Parathyroid adenoma (tissue), 2 donors: ENCODE results near the gene OBP2B.

Experiments
- H2AFZ ChIP-seq: fragments of 300-600 bp; sonication (generic); one replicate; pipeline ENCODE4 v1.7.0; 2017; ENCODE audit warnings: antibody characterized with exemption, mild to moderate bottlenecking
- H3K27ac ChIP-seq: fragments of 300-600 bp; sonication (generic); one replicate; pipeline ENCODE4 v1.7.0; 2017
- H3K27me3 ChIP-seq: fragments of 300-600 bp; sonication (generic); one replicate; pipeline ENCODE4 v1.7.0; 2017; ENCODE audit warnings: low read length; ENCODE audit not compliant: control insufficient read depth, insufficient read depth
- H3K36me3 ChIP-seq: fragments of 300-600 bp; sonication (generic); one replicate; pipeline ENCODE4 v1.7.0; 2017; ENCODE audit warnings: low read length; ENCODE audit not compliant: control insufficient read depth, insufficient read depth
- H3K4me1 ChIP-seq: fragments of 300-600 bp; sonication (generic); one replicate; pipeline ENCODE4 v1.7.0; 2017; ENCODE audit warnings: control low read depth
- H3K4me2 ChIP-seq: fragments of 300-600 bp; sonication (generic); one replicate; pipeline ENCODE4 v1.7.0; 2017; ENCODE audit warnings: low read length
- H3K4me3 ChIP-seq: fragments of 300-600 bp; sonication (generic); one replicate; pipeline ENCODE4 v1.7.0; 2017; ENCODE audit warnings: low read depth, low read length
- H3K79me2 ChIP-seq: fragments of 300-600 bp; sonication (generic); one replicate; pipeline ENCODE4 v1.7.0; 2017; ENCODE audit warnings: control low read depth
- H3K9ac ChIP-seq: fragments of 300-600 bp; sonication (generic); one replicate; pipeline ENCODE4 v1.7.0; 2017; ENCODE audit warnings: mild to moderate bottlenecking
- H3K9me3 ChIP-seq: fragments of 300-600 bp; sonication (generic); one replicate; pipeline ENCODE4 v1.7.0; 2017; ENCODE audit warnings: low read length; ENCODE audit not compliant: control insufficient read depth
- TF ChIP-seq, protein P1 (sequence below): fragments of 300-600 bp; sonication (generic); IDR thresholded peaks from one replicate; pipeline ENCODE4 v1.7.0; 2017; ENCODE audit warnings: antibody characterized with exemption, mild to moderate bottlenecking
- donor health status: primary hyperparathyroidism.

The OBP2B gene

DNA sequence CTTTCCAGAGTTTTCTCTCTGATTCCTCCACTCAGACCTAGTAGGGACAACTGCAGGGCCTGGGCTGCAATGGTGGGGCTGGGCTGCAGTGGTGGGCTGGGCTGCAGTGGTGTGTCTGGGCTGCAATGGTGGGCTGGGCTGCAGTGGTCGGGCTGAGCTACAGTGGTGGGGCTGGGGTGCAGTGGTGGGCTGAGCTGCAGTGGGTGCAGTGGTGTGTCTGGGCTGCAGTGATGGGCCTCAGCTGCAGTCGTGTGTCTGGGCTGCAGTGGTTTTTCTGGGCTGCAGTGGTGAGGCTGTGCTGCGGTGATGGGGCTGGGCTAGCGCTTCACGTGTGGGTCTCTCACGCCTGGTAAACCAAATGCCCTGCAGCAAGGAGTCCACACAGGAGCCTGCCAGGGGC lies 38.6 kb upstream of the OBP2B start:
- no peak overlapping the region for H3K9ac ChIP-seq
- H3K27me3 ChIP-seq = no peaks in the 10 kb centered on the region
- H3K79me2 ChIP-seq = no peaks in the 10 kb centered on the region
- no peaks in the 10 kb centered on the region for H3K9me3 ChIP-seq
- peaks cover 10% of the 10 kb centered on the region for H3K4me1 ChIP-seq
- no peak overlapping the region for H3K4me2 ChIP-seq
- no peak overlapping the region for H3K27ac ChIP-seq
- no peaks in the 10 kb centered on the region for H3K36me3 ChIP-seq
- H3K4me3 ChIP-seq = no peak overlapping the region
- TF ChIP-seq, protein P1, sequence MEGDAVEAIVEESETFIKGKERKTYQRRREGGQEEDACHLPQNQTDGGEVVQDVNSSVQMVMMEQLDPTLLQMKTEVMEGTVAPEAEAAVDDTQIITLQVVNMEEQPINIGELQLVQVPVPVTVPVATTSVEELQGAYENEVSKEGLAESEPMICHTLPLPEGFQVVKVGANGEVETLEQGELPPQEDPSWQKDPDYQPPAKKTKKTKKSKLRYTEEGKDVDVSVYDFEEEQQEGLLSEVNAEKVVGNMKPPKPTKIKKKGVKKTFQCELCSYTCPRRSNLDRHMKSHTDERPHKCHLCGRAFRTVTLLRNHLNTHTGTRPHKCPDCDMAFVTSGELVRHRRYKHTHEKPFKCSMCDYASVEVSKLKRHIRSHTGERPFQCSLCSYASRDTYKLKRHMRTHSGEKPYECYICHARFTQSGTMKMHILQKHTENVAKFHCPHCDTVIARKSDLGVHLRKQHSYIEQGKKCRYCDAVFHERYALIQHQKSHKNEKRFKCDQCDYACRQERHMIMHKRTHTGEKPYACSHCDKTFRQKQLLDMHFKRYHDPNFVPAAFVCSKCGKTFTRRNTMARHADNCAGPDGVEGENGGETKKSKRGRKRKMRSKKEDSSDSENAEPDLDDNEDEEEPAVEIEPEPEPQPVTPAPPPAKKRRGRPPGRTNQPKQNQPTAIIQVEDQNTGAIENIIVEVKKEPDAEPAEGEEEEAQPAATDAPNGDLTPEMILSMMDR = no peak
- H2AFZ ChIP-seq = no peak overlapping the region

DNA sequence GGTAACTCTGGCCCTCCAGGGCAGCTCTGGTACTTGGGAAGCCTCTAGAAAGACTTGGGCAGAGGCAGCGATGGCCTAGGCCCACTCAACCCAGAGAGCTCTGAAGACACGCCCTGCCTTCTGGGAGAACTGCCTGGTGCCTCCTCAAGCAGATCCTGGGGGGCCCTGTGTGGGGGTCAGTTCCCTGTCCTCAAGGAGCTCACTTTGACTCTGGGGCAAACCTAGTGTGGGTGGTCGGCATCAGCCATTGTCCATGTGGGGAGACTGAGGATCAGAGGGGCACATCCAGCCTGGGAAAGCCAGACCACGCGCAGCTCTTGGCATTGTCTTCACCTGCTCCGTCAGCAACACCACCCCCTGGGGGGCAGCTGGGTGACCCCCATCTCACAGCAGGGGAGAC lies 37.9 kb upstream of the OBP2B start:
- no peak overlapping the region for H2AFZ ChIP-seq
- H3K4me1 ChIP-seq = peaks cover 10% of the 10 kb centered on the region
- TF ChIP-seq, protein P1 = no peak
- H3K4me3 ChIP-seq = no peak overlapping the region
- H3K27ac ChIP-seq = no peak overlapping the region
- H3K9ac ChIP-seq = no peak overlapping the region
- no peak overlapping the region for H3K4me2 ChIP-seq
- H3K79me2 ChIP-seq = no peaks in the 10 kb centered on the region
- no peaks in the 10 kb centered on the region for H3K27me3 ChIP-seq
- no peaks in the 10 kb centered on the region for H3K36me3 ChIP-seq
- H3K9me3 ChIP-seq = no peaks in the 10 kb centered on the region

DNA sequence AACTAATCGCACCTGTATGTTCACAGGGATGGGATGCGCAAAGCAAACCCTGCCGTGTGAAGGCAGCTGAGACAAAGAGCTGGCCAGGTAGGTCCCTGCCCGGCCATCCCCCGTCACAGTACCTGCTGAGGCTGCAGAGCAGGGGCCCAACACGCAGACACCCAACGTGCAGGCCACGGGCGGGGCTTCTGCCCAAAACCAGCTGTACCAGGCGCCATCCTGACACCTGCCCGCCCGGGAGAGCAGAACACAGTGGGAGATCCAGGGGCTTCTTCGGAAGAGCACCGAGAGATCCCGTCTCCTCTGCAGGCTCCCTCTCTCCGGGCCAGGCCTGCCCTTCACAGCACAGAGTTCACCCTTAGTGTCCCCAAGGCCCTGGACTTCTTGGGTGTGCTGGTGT lies 37.5 kb upstream of the OBP2B start:
- no peaks in the 10 kb centered on the region for H3K36me3 ChIP-seq
- TF ChIP-seq, protein P1 = no peak
- H3K4me2 ChIP-seq = no peak overlapping the region

GRCh38 chr9:133242991-133243390 lies 33.9 kb upstream of the OBP2B start:
- Histone ChIP-seq H3K9me3 (no peaks in the 10 kb centered on the region), H2AFZ (no peak overlapping the region), H3K27me3 (no peaks in the 10 kb centered on the region), H3K4me1 (no peaks in the 10 kb centered on the region), H3K9ac (no peak overlapping the region), H3K36me3 (no peaks in the 10 kb centered on the region), H3K4me2 (no peak overlapping the region), H3K27ac (no peak overlapping the region), H3K4me3 (no peak overlapping the region), H3K79me2 (no peaks in the 10 kb centered on the region)
- TF ChIP-seq, protein P1 = no peak

More for the DNA sequence above, 37.5 kb upstream of the OBP2B start:
- H3K79me2 ChIP-seq = no peaks in the 10 kb centered on the region
- no peak overlapping the region for H3K4me3 ChIP-seq
- H3K27ac ChIP-seq = no peak overlapping the region
- H3K27me3 ChIP-seq = no peaks in the 10 kb centered on the region
- H3K9ac ChIP-seq = no peak overlapping the region
- peaks cover 10% of the 10 kb centered on the region for H3K4me1 ChIP-seq
- H3K9me3 ChIP-seq = no peaks in the 10 kb centered on the region
- no peak overlapping the region for H2AFZ ChIP-seq

DNA sequence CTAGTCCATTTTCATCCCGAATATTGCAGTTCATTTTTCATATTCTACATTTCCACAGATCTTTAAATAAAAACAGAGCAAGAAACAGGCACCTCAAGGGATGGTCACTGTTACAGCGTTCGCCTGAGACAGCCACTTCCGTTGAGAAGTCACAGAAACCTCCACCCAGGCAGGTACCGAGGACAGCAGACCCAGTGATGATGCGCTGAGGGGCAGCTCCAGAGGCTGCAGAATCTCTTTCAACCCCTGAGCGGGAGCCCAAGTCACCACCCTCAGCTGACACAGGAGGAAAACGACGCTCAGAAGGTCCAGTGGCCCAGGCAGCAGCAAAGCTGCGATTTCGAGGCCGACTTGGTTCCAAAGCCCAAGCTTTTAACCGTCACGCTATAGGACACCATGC lies 33.2 kb upstream of the OBP2B start:
- H3K4me1 ChIP-seq = no peaks in the 10 kb centered on the region
- H3K27ac ChIP-seq = no peak overlapping the region
- H2AFZ ChIP-seq = no peak overlapping the region
- TF ChIP-seq, protein P1 = no peak
- H3K9me3 ChIP-seq = no peaks in the 10 kb centered on the region
- no peak overlapping the region for H3K4me3 ChIP-seq
- H3K36me3 ChIP-seq = no peaks in the 10 kb centered on the region
- H3K27me3 ChIP-seq = no peaks in the 10 kb centered on the region
- no peak overlapping the region for H3K9ac ChIP-seq
- no peak overlapping the region for H3K4me2 ChIP-seq
- H3K79me2 ChIP-seq = no peaks in the 10 kb centered on the region
